ENCODE measurements around the gene ATG16L2. TPM values are rescaled to one million over a fixed set of nuclear protein-coding genes. Genes with fewer than 3 reads are reported as not detected.
"Not testable (repeated sequence)": the region's sequence is repeated elsewhere in the genome, so short reads cannot be mapped to it uniquely, and the experiment has no call there.

Gene ATG16L2
- total and polyA plus RNA-seq, 4 donors, result 4.7 to 17.8 (median 7.4) TPM

- DNase-seq (ENCODE audit: low spot score), result no peak
- Histone ChIP-seq H3K36me3 (ENCODE audit: control insufficient read depth in 4 of 4, insufficient read depth in 3 of 4, low read depth in 1 of 4, low read length in 3 of 4) (no peaks in the 10 kb centered on the region), H3K9ac (ENCODE audit: low read depth in 1 of 2, low read length in 2 of 2) (no peak overlapping the region), H3K9me3 (ENCODE audit: control insufficient read depth in 4 of 4, low read length in 3 of 4) (no peaks in the 10 kb centered on the region), H3K27ac (ENCODE audit: low read depth in 1 of 2, low read length in 2 of 2) (no peak overlapping the region), H3K4me3 (ENCODE audit: low read depth in 1 of 3, low read length in 3 of 3) (no peak overlapping the region), H3K4me1 (ENCODE audit: control insufficient read depth in 4 of 4, insufficient read depth in 4 of 4, low read length in 3 of 4) (peaks cover 2 to 23% (median 16%) of the 10 kb centered on the region in 4 donors), H3K27me3 (ENCODE audit: control insufficient read depth in 4 of 4, insufficient read depth in 4 of 4, low read length in 3 of 4) (no peaks in the 10 kb centered on the region)
- no peak for TF ChIP-seq FOXA1 (IDR thresholded peaks at IDR 0.05)
- TF ChIP-seq HNF4A (conservative IDR thresholded peaks at IDR 0.05), result peak; percentile 39 to 59
- 95% methylated on average over 15 of the region's 15 CpGs for WGBS
These were observed 12.2 kb downstream of the ATG16L2 start for GRCh38 chr11:72826191-72826941.

GRCh38 chr11:72826942-72827480 is 12.8 kb downstream of the ATG16L2 start:
- Histone ChIP-seq H3K27me3 (ENCODE audit: control insufficient read depth in 4 of 4, insufficient read depth in 4 of 4, low read length in 3 of 4) (no peaks in the 10 kb centered on the region), H3K27ac (ENCODE audit: low read depth in 1 of 2, low read length in 2 of 2) (peak overlapping the region in 1 of 2 donors; percentile 76), H3K9ac (ENCODE audit: low read depth in 1 of 2, low read length in 2 of 2) (no peak overlapping the region), H3K36me3 (ENCODE audit: control insufficient read depth in 4 of 4, insufficient read depth in 3 of 4, low read depth in 1 of 4, low read length in 3 of 4) (no peaks in the 10 kb centered on the region), H3K4me1 (ENCODE audit: control insufficient read depth in 4 of 4, insufficient read depth in 4 of 4, low read length in 3 of 4) (peaks cover 0 to 22% (median 18%) of the 10 kb centered on the region in 4 donors), H3K4me3 (ENCODE audit: low read depth in 1 of 3, low read length in 3 of 3) (no peak overlapping the region), H3K9me3 (ENCODE audit: control insufficient read depth in 4 of 4, low read length in 3 of 4) (no peaks in the 10 kb centered on the region)
- no peak for TF ChIP-seq FOXA2 (IDR thresholded peaks at IDR 0.05)
- no peak for TF ChIP-seq REST (IDR thresholded peaks at IDR 0.05)
- TF ChIP-seq RAD21 (IDR thresholded peaks at IDR 0.05), result no peak
- no peak for TF ChIP-seq HNF4G (IDR thresholded peaks at IDR 0.05)
- TF ChIP-seq EGR1 (IDR thresholded peaks at IDR 0.05; ENCODE audit: low read depth in 2 of 2), result no peak
- TF ChIP-seq SP1 (IDR thresholded peaks at IDR 0.05), result no peak
- no peak for TF ChIP-seq HNF4A (conservative IDR thresholded peaks at IDR 0.05)
- no peak for DNase-seq (ENCODE audit: low spot score)
- 93% methylated on average over 8 of the region's 8 CpGs for WGBS

GRCh38 chr11:72827656-72828055 is 13.4 kb downstream of the ATG16L2 start:
- not testable (repeated sequence) for H3K4me3 ChIP-seq (ENCODE audit: low read depth in 1 of 3, low read length in 3 of 3); H3K9ac ChIP-seq (ENCODE audit: low read depth in 1 of 2, low read length in 2 of 2); H3K27me3 ChIP-seq (ENCODE audit: control insufficient read depth in 4 of 4, insufficient read depth in 4 of 4, low read length in 3 of 4); H3K36me3 ChIP-seq (ENCODE audit: control insufficient read depth in 4 of 4, insufficient read depth in 3 of 4, low read depth in 1 of 4, low read length in 3 of 4); DNase-seq (ENCODE audit: low spot score); H3K9me3 ChIP-seq (ENCODE audit: control insufficient read depth in 4 of 4, low read length in 3 of 4)
- 70% methylated on average over 11 of the region's 11 CpGs for WGBS
- H3K27ac ChIP-seq (ENCODE audit: low read depth in 1 of 2, low read length in 2 of 2), result peak overlapping the region; percentile 70 to 76
- H3K4me1 ChIP-seq (ENCODE audit: control insufficient read depth in 4 of 4, insufficient read depth in 4 of 4, low read length in 3 of 4), result peaks cover 0 to 22% (median 17%) of the 10 kb centered on the region in 4 donors

GRCh38 chr11:72828081-72828567 is 13.9 kb downstream of the ATG16L2 start:
- Histone ChIP-seq H3K9ac (ENCODE audit: low read depth in 1 of 2, low read length in 2 of 2) (peak overlapping the region in 1 of 2 donors; percentile 10), H3K9me3 (ENCODE audit: control insufficient read depth in 4 of 4, low read length in 3 of 4) (no peaks in the 10 kb centered on the region), H3K36me3 (ENCODE audit: control insufficient read depth in 4 of 4, insufficient read depth in 3 of 4, low read depth in 1 of 4, low read length in 3 of 4) (no peaks in the 10 kb centered on the region), H3K27ac (ENCODE audit: low read depth in 1 of 2, low read length in 2 of 2) (peak overlapping the region; percentile 70 to 76), H3K4me1 (ENCODE audit: control insufficient read depth in 4 of 4, insufficient read depth in 4 of 4, low read length in 3 of 4) (peaks cover 0 to 22% (median 17%) of the 10 kb centered on the region in 4 donors), H3K4me3 (ENCODE audit: low read depth in 1 of 3, low read length in 3 of 3) (no peak overlapping the region), H3K27me3 (ENCODE audit: control insufficient read depth in 4 of 4, insufficient read depth in 4 of 4, low read length in 3 of 4) (no peaks in the 10 kb centered on the region)
- 40% methylated on average over 11 of the region's 11 CpGs for WGBS
- no peak for DNase-seq (ENCODE audit: low spot score)
- TF ChIP-seq TAF1 (conservative IDR thresholded peaks at IDR 0.05), result no peak
- TF ChIP-seq RXRA (IDR thresholded peaks at IDR 0.05), result peak; percentile 98
- peak; percentile 81 for TF ChIP-seq NR2F2 (IDR thresholded peaks at IDR 0.05)
- no peak for TF ChIP-seq ATF3 (IDR thresholded peaks at IDR 0.05)
- TF ChIP-seq MAX (IDR thresholded peaks at IDR 0.05), result no peak
- TF ChIP-seq YY1 (IDR thresholded peaks at IDR 0.05), result no peak
- TF ChIP-seq REST (IDR thresholded peaks at IDR 0.05), result no peak
- no peak for TF ChIP-seq SP1 (IDR thresholded peaks at IDR 0.05)
- TF ChIP-seq JUND (IDR thresholded peaks at IDR 0.05), result peak in 1 of 2 donors; percentile 47
- no peak for TF ChIP-seq RAD21 (IDR thresholded peaks at IDR 0.05)
- no peak for TF ChIP-seq HNF4G (IDR thresholded peaks at IDR 0.05)
- TF ChIP-seq FOXA1 (IDR thresholded peaks at IDR 0.05), result no peak

All from liver (tissue), 9 donors.